Measurements from ENCODE around the gene SCN8A.

SCN8A gene

GRCh38 chr12:51675071-51675803 is 84.2 kb downstream of the SCN8A start:
- no peak for DNase-seq

GRCh38 chr12:51676875-51677274 is 85.8 kb downstream of the SCN8A start:
- DNase-seq, result no peak

DNA sequence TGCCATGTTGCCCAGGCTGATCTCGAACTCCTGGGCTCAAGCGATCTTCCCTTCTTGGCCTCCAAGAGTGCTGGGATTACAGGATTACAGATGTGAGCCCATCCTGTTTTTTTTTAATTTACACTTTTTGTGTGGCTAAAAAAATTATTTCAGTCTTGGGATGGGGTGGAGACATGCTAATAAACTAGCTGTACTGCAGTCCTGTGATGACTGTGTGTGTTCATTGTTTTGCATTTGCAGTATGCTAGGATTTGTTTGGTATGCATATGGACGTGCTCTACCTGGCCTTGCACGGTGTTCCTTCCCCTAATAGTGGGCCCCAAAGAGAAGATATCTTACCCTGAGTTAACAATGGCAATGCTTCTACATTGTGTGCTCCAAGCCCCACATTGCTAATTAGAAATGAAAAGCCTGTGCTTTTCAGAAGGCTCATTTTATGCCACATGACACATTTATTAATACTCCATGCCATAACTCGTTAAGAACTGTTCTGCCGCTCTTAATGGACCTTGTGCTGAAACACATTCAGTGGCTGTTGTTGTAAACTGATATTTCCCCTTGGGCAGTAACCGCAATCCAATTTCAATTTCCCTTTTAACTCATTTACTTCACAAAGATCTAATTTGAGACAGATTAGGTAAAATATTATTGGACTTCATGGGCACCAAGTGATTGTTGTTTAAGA is 86.4 kb downstream of the SCN8A start:
- no peak for DNase-seq

DNA sequence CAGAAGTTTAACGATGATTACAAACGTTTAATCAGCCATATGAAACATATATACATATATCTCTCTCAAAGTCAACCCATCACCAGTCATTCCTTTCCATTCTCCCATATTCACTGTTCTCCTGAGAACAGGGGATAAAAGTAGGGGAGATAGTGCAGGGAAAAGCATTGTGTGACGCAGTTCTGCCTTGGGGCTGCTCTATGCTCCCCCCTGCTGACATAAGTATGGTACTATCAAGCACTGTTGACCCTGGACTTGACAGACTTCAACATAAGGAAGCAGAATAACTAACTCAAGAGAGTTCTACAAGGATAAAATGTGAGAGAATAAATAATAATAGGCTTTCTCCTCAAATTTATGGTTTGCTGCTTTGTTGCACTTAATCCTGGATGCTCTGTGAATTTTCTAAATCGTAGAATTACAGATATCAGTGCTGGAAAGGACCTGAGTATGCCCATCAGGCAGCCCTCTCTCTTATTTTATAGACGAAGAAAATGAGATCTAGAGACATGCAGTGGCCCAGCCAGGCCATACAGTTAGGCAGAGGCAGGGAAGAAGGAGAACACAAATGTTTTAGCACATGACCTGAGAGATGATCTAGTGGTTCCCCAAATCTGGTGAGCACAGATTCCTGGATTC is 87.2 kb downstream of the SCN8A start:
- no peak for DNase-seq

- no peak for DNase-seq
Observed at GRCh38 chr12:51682981-51683380, 91.9 kb downstream of the SCN8A start.

GRCh38 chr12:51683763-51684357 is 92.8 kb downstream of the SCN8A start:
- no peak for DNase-seq

DNA sequence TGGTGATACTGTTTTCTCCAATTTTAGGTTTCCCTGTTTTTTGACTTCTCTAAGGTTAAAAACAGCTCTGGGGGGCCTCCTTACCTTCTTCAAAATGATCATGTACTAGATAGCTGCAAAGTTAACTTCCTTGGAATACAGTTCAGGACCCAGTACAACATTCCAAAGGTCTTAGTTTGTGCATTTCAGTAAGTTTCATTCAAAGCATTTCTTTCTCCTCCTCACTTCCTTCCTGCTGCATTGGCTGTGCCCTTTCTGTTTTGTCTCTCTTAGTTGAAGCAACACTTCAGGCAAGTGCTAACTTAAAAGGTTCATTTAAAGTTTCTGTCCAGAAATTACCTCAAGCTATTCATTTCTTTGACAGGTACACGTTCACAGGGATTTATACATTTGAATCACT is 95.7 kb downstream of the SCN8A start:
- DNase-seq, result no peak

GRCh38 chr12:51687177-51687576 is 96.1 kb downstream of the SCN8A start:
- DNase-seq, result no peak

DNA sequence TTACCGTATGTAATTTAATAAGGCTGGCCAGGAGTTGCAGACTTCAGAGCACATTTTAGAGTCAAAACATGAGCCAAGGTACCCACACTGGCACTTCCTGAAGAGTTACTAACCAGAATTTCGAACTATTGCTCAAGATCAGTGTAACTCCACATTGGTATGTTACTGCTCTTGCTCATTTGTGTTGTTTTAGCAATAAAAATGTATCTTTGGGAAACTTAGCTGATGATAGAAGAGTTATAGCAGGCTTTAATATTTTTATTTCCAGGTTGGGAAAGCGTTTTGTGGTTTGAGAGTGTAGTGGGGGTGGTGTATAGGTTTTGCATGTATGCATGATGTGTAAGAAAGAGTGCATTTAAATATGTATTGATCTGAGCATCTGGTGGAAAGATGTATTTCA is 96.6 kb downstream of the SCN8A start:
- DNase-seq, result no peak

- no peak for DNase-seq
Observed at GRCh38 chr12:51689983-51690382, 99.0 kb downstream of the SCN8A start.

DNA sequence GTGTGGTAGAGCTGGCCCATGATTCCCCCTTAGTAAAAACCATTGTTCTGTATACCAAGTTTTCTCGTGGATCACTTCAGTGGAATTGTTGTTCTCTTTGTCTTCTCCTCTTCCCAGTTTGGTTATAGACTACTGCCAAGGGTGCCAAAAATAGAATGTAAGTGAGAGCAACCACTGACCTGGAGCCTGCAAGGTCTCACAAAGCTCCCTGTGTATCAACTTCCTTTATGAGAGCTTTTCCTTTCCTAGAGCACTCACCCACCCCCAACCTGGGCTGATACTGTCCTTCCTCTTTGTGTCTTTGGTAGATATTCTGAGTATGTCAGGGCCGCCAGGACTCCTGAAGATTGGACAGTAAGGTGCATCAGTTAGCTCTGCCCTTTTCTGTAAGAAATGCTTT is 101.0 kb downstream of the SCN8A start:
- no peak for DNase-seq

DNA sequence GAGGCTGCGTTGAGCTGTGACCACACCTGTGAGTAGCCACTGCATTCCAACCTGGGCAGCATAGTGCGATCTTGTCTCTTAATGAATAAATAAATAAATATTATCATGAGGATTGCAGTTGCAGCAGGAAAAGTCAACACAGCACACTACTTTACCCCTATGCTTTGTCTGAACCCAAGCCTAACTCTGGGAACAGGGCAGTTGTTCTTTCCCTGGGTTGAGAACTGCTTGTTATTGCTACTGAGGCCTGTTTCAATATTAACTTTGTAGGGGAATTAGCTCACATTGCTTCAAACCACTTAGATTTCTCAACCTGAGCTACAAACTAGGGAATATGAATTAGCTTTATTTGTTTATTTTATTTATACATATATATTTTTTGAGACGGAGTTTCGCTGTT is 102.5 kb downstream of the SCN8A start:
- DNase-seq, result no peak

- DNase-seq, result no peak
Observed at GRCh38 chr12:51694146-51694545, 103.1 kb downstream of the SCN8A start.

DNA sequence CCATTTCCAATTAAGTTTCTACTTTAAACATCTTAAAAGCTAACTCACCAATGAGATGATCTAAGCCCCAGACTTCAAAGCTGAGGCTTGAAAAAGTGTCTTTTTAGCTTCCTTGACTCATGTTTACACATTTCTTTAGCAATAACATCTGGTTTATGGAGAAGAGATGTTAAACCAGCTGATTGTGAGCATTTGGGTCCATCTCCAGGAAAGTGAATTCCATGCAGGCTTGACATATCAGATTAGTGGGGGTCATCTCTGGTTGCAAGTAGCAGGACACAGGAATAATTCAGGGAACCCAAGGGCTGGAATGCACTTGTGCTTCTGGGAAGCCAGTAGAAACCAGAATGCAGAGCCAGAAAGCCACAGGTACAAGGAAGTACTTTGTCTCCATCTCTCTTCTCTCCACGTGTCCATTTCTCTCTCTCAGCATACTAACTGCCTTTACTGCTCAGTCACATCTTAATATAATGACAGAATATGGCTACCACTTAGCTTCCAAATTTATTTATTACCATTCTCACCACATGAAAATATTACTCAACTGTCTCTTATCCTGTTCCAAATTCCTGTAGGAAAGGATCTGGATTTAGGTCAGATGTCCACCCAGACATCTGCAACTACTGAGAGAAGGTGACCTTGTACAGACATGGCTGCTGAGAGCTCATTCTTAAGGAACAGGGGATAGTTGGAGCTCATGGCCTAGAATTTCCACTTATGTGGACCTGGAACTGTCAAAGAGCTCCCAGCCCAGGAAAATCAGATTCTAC is 104.4 kb downstream of the SCN8A start:
- DNase-seq, result no peak

- DNase-seq, result no peak
Observed at GRCh38 chr12:51699219-51699618, 108.2 kb downstream of the SCN8A start.

DNA sequence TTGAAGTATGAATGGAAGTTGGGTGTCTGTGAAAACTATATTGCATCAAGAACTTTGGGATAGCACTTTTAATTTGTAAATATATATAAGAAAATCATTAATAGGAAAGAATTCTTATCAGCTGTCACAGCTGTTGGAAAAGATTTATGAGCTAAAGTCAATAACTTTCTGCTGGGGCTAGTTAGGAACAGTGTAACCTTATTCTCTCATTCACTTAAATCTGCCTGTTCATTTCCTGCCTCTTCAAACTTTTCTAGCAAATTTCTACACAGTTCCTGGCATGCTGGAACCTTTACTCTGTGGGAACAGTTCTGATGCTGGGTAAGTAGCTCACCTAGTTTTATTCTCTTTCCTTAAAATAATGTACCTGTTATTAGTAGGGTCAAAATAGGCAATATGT is 109.9 kb downstream of the SCN8A start:
- no peak for DNase-seq

DNA sequence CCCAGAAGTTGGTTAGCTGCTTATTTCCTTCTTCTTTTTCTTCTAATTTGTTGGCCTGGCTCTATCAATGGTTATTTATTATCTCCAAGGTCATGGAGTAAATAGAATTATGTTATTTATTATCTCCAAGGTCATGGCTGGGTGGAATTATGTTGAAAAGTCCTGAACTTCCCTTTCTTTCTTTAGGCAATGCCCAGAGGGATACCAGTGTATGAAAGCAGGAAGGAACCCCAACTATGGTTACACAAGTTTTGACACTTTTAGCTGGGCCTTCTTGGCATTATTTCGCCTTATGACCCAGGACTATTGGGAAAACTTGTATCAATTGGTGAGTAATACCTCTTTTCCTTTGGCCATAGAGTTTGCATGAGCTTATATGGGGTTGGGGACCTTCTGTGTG is 111.6 kb downstream of the SCN8A start:
- DNase-seq, result no peak

DNA sequence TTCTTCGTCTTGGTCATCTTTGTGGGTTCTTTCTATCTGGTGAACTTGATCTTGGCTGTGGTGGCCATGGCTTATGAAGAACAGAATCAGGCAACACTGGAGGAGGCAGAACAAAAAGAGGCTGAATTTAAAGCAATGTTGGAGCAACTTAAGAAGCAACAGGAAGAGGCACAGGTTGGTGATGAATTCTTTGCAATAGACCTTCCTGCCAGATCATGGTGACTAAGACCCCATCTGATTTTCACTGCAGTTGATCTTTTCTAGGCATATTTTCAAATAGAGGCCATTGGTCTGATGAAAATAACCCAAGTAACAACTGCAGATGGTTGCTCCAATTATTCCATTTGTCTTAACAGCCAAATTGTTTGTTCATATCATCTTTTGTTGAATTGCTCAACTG is 114.4 kb downstream of the SCN8A start:
- no peak for DNase-seq

DNA sequence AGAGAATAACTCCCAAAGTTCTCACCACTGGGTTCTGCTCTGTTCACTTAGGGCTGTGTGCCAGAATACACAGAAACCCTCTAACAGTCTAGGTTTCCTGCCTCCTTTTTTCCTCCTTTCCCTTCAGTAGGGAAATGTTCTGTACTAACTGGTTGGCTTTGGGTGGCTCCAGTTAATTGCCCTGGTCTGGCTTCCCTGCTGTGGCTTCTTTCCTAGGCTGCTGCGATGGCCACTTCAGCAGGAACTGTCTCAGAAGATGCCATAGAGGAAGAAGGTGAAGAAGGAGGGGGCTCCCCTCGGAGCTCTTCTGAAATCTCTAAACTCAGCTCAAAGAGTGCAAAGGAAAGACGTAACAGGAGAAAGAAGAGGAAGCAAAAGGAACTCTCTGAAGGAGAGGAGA is 115.2 kb downstream of the SCN8A start:
- DNase-seq, result no peak

DNA sequence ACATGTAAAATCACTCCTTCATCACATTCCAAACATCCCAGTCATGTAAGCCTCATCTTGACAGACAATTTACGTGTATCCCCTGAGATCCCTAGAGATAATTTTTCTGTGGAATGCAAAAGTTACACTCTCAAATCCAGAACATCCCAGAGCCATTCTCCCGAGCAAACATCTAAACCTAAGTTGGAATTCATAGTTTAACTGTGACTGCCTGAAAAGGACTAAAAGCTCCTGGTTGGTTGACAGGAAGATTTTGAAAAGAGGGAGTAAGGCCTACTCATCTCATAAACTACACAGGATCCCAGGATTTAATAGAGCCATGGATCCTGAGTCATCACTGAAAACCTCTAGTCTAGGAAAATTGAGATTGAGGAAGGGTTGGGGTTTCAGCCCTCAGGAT is 123.6 kb downstream of the SCN8A start:
- DNase-seq, result no peak

- DNase-seq, result no peak
Observed at GRCh38 chr12:51717326-51717925, 126.4 kb downstream of the SCN8A start.

- peak; percentile 66 for DNase-seq
Observed at GRCh38 chr12:51721282-51721940, 130.4 kb downstream of the SCN8A start.

Data from right hindlimb (tissue), 1 donor.